ENCODE measurements around the gene ARX. TPM values are rescaled to one million over a fixed set of nuclear protein-coding genes. Genes with fewer than 3 reads are reported as not detected.

The ARX gene
- polyA plus RNA-seq, 1 donor from 2014 or later, result 42.8 TPM

GRCh38 chrX:25052798-25053534 is 37.2 kb upstream of the ARX start:
- H3K36me3 ChIP-seq (ENCODE audit: insufficient read depth, low read length), result no peaks in the 10 kb centered on the region
- H3F3A ChIP-seq (ENCODE audit: insufficient read depth, low read length, poor library complexity, severe bottlenecking), result no peaks in the 10 kb centered on the region
- no peak overlapping the region for H3K4me3 ChIP-seq (ENCODE audit: low read length)
- no peaks in the 10 kb centered on the region for H3K9me2 ChIP-seq (ENCODE audit: insufficient read depth, low read length)
- no peak overlapping the region for H3K27ac ChIP-seq (ENCODE audit: low read length)
- no peaks in the 10 kb centered on the region for H3K27me3 ChIP-seq (ENCODE audit: insufficient read depth, low read depth, low read length)
- H4K20me1 ChIP-seq (ENCODE audit: insufficient read depth), result no peaks in the 10 kb centered on the region
- H3K9me3 ChIP-seq (ENCODE audit: low read length), result no peaks in the 10 kb centered on the region
- H3K9ac ChIP-seq (ENCODE audit: low read length), result no peak overlapping the region
- no peak overlapping the region for H3K4me2 ChIP-seq (ENCODE audit: low read length)
- TF ChIP-seq EP300 (conservative IDR thresholded peaks at IDR 0.05; ENCODE audit: poor library complexity, severe bottlenecking), result no peak
- TF ChIP-seq, protein P1, sequence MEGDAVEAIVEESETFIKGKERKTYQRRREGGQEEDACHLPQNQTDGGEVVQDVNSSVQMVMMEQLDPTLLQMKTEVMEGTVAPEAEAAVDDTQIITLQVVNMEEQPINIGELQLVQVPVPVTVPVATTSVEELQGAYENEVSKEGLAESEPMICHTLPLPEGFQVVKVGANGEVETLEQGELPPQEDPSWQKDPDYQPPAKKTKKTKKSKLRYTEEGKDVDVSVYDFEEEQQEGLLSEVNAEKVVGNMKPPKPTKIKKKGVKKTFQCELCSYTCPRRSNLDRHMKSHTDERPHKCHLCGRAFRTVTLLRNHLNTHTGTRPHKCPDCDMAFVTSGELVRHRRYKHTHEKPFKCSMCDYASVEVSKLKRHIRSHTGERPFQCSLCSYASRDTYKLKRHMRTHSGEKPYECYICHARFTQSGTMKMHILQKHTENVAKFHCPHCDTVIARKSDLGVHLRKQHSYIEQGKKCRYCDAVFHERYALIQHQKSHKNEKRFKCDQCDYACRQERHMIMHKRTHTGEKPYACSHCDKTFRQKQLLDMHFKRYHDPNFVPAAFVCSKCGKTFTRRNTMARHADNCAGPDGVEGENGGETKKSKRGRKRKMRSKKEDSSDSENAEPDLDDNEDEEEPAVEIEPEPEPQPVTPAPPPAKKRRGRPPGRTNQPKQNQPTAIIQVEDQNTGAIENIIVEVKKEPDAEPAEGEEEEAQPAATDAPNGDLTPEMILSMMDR (IDR thresholded peaks at IDR 0.05; ENCODE audit: poor library complexity, severe bottlenecking), result no peak
- no peak for TF ChIP-seq TAF1 (IDR thresholded peaks at IDR 0.05; ENCODE audit: low read depth)
- no peak for TF ChIP-seq REST (IDR thresholded peaks at IDR 0.05; ENCODE audit: borderline replicate concordance)
- TF ChIP-seq RAD21 (conservative IDR thresholded peaks at IDR 0.05), result no peak
- TF ChIP-seq MXI1 (conservative IDR thresholded peaks at IDR 0.05; ENCODE audit: poor library complexity, severe bottlenecking), result no peak
- no peak for TF ChIP-seq SMC3 (conservative IDR thresholded peaks at IDR 0.05; ENCODE audit: poor library complexity)
- no peak for TF ChIP-seq POLR2AphosphoS5 (IDR thresholded peaks at IDR 0.05)
- TF ChIP-seq EZH2 (IDR thresholded peaks at IDR 0.05; ENCODE audit: borderline replicate concordance, insufficient read depth, low read length, poor library complexity, severe bottlenecking), result no peak
- no peak overlapping the region for H2AFZ ChIP-seq (ENCODE audit: low read depth, low read length)
- no peaks in the 10 kb centered on the region for H3K79me2 ChIP-seq (replicated peaks; ENCODE audit: insufficient read depth, low read length)

DNA sequence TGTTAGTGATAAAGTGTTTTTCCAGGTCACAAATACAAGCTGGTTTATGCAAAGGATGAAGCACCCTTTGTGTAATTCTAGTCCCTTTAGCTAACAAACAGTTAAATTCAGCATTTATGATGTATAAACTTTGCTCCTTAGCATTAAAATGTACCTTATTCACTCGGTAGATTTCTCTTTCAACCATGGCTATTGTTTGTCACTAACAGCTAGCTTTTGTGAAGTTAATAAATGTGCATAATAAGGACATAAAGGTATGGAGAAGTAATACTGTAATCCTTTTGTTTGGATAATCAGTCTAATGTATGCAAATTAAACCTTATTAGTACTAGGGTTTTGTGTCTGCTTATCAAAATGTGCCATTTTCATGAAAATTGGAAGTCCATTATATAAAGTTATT is 34.2 kb upstream of the ARX start:
- no peaks in the 10 kb centered on the region for H3K9me2 ChIP-seq (ENCODE audit: insufficient read depth, low read length)
- no peaks in the 10 kb centered on the region for H3K9me3 ChIP-seq (ENCODE audit: low read length)
- no peaks in the 10 kb centered on the region for H3K36me3 ChIP-seq (ENCODE audit: insufficient read depth, low read length)
- H3K4me3 ChIP-seq (ENCODE audit: low read length), result no peak overlapping the region
- no peak overlapping the region for H3K9ac ChIP-seq (ENCODE audit: low read length)
- no peaks in the 10 kb centered on the region for H3K79me2 ChIP-seq (replicated peaks; ENCODE audit: insufficient read depth, low read length)
- no peaks in the 10 kb centered on the region for H3F3A ChIP-seq (ENCODE audit: insufficient read depth, low read length, poor library complexity, severe bottlenecking)
- no peaks in the 10 kb centered on the region for H3K27me3 ChIP-seq (ENCODE audit: insufficient read depth, low read depth, low read length)
- H2AFZ ChIP-seq (ENCODE audit: low read depth, low read length), result no peak overlapping the region
- no peak overlapping the region for H3K27ac ChIP-seq (ENCODE audit: low read length)
- no peak overlapping the region for H3K4me2 ChIP-seq (ENCODE audit: low read length)
- TF ChIP-seq EP300 (conservative IDR thresholded peaks at IDR 0.05; ENCODE audit: poor library complexity, severe bottlenecking), result no peak
- no peak for TF ChIP-seq SMC3 (conservative IDR thresholded peaks at IDR 0.05; ENCODE audit: poor library complexity)
- TF ChIP-seq REST (IDR thresholded peaks at IDR 0.05; ENCODE audit: borderline replicate concordance), result no peak
- TF ChIP-seq EZH2 (IDR thresholded peaks at IDR 0.05; ENCODE audit: borderline replicate concordance, insufficient read depth, low read length, poor library complexity, severe bottlenecking), result no peak
- TF ChIP-seq, protein P1 (IDR thresholded peaks at IDR 0.05; ENCODE audit: poor library complexity, severe bottlenecking), result no peak
- TF ChIP-seq RAD21 (conservative IDR thresholded peaks at IDR 0.05), result no peak
- no peak for TF ChIP-seq POLR2AphosphoS5 (IDR thresholded peaks at IDR 0.05)
- TF ChIP-seq TAF1 (IDR thresholded peaks at IDR 0.05; ENCODE audit: low read depth), result no peak
- TF ChIP-seq MXI1 (conservative IDR thresholded peaks at IDR 0.05; ENCODE audit: poor library complexity, severe bottlenecking), result no peak
- H4K20me1 ChIP-seq (ENCODE audit: insufficient read depth), result no peaks in the 10 kb centered on the region

Data from neural cell (in vitro differentiated cells).